ENCODE data around the gene CMIP.
A peak's percentile ranks its signal among the peaks of the same experiment; 100 is the strongest.

CMIP gene

DNA sequence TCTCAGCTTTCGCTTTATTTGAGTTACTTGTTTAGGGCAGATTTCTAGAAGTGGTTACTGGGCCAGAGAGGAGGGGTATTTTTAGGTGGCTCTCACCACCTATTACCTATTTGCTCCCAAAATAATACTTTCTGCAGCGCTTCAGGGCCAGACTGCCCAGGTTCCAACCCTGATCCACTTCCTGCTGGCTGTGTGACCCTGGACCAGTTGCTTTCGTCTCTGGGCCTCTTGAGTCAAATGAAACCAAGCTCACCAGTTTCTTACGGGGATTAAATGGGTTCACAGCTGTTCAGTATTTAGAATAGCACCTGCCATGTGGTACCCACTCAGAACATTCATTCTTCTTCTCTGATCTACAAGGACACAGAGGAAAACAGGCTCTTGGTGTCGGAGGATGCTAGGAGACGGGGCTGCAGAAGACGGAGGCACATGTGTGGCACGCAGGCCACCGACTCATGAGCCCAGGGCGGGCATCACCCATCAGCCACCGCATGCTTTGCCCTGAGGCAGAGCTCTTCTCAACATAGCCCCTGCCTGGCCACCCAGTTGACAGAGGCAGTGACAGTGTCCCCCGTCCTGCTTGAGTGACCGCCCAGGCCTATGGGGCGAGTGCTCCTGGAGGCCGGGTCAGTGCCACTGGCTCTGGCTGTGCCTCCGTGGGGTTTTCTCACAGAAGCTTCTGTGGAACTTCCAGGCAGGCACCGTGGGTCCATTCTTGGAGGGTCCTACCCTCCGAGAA lies 185.5 kb downstream of the CMIP start:
- no peak for DNase-seq

DNA sequence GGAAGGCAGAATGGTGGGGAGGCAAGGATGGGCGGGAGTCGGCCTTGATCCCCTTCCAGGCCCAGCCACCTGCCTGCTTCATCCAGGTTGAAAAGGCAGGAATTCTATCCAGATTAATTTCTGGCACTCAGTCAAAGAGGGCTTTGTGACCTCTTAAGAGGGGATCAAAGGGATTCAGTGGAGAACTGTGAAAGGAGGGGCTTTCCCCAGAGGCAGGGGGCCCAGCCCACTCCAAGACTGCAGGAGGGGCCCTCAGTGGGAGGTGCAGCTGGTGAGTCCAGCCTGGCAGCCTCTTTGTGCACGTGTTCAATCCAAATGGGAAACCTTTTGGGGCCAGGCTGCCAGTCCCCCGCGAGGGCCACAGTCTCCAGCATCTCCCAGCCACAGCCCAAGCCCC lies 186.0 kb downstream of the CMIP start:
- DNase-seq = no peak

DNA sequence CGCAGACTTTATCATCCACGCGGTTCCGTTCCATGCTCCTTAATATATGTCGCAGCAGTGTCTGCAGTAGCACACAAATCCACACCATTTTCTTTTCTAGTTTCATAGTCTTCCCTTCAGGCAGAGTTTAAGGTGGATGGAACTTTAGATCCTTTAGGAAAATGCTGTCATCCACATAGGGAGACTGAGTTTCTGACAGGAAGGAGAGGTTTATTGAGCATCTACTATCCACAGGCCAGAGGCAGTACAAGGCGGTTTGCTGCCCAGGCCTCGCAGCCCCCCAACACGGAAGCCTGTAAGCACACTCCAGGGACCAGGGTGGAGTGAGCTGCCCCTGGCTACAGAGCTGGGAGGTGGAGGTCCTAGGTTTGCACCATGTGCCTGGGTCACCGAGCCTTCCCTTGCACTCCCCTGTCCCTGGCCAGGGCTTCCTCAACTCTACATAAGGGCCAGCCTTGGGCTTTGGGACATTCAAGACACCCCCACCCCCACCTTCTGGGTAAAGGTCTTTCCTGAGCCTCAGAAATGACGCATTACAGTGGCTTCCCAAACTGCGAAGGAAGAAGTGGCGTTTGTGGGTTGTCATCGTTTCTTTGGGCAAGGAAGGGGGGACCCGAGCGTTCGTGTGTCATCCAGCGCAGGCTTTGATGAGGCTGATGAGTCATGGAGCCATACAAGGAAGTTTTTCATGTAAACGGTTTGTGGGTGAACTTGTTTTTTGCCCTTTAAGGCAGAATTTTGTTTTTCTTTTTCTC lies 188.0 kb downstream of the CMIP start:
- peak; percentile 75 to 85 for DNase-seq

DNA sequence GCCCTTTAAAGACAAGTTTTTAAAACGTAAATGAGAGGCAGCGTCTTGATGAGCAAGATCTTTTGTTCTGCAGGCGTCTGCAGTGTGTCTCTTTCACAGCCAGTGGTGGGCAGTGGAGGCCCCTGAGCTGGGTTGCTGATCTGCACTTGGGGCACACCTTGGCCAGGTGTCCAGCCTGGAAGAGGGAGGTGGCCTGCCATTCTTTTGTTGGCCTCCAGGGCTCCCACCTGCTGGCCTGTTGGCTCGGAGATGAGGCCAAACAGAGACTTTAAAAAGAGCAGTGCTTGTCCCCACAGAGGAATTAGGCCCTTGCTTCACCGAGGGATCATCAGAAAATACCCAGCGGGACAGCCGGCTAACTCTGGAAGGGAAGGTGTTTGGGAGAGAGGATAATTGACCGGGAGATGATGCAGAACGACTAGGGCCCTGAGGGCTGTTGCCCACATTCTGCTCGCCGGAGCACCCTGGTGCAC lies 188.6 kb downstream of the CMIP start:
- peak in 1 of 2 experiments; percentile 34 for DNase-seq

DNA sequence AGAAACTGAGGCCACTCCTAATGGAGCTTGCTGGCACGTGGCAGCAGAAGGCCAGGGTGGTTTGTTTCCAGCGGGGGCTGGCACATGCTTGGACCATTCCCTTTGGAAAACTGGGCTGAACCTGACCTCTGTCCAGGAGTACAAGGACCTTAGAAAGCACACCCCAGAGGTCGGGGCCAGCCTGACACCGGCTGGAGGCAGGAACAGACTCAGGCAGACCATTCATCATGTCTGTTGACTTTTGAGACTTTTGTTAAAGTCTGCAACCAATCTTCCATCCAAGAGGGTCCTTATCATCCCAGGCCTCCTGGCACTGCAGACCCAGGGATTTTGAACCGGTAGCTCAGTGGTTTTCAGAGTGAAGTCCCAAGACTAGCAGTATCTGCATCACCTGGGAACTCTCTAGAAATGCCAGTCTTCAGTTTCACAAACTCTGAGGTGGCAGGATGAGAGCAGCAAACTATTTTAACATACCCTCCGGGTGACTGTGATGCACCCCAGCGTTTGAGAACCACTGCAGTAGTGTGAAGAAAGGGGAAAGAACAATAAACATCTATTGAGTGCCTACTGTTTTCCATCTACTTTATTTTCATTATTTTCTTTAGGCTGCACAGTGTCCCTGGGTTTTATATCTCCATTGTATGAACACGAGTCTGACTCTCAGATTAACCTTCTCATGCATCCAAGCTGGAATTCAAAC lies 189.2 kb downstream of the CMIP start:
- DNase-seq = no peak

DNA sequence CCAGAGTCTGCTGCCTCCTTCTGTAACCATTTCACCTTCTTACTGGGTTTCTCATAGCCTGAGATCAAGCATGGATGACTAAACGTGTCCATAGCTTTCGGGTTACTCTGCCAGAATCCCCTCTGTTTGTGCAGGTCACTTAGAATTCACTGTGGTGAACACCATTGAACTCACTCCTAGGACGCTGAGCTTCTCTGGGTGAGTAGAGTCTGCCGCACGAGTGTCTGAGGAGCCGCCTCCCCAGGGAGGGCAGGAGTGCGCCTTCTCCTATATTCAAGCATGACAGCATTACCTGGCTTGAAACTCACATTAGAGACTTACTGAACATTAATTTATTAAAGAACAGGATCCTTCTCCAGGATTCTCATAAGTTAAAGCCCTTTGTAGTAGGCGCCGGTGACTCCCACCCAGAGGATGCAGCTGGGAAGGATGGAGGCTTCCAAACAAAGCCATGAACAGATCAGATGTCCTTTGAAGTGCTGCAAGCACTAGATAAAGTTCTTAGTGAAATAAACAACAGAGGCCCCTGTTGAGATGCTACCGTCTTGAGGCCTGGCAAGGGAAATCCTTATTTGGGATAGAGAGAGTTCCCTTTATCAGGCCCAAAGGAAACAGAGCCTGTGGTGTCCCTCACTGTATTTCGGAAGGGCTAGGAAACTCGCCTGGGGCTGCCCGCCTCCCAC lies 189.9 kb downstream of the CMIP start:
- no peak for DNase-seq

DNA sequence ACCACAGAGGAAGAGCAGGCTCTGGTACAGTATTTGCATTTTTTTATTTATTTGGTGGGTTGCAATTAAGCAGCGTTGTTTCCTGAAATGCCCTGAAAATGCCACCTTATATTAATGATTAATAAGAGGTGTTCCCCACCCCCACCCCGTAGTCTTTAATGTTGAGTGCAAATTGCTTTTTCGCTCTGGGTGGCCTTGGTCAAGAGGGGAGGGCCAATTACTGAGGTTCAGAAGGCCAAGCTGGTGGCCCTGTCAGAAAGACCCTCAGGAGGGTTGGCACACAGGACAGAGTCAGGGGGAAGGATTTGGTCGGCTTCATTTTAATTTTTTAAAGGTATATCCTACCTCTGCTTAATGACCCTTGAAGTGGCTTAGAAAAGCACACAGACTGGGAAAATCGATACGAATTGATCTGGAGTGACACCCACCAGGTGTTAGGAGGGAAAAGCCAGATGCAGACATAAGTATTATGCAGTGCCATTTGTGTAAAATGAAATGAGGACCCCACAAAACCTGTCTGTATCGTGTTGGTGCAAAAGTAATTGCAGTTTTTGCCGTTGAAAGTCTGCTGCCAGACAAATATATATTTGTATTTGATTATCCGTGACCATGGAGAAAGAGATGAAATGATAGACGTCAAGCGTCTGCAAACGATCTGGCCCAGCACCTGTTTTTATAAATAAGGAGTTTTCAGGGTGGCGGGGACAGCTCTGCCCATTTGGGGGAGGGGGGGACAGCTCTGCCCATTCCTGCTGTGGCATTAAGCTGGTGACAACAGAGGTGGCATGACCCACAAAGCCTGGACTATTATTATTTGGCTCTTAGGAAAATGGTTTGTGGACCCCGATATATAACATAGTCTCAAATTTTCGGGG lies 190.7 kb downstream of the CMIP start:
- no peak for DNase-seq

DNA sequence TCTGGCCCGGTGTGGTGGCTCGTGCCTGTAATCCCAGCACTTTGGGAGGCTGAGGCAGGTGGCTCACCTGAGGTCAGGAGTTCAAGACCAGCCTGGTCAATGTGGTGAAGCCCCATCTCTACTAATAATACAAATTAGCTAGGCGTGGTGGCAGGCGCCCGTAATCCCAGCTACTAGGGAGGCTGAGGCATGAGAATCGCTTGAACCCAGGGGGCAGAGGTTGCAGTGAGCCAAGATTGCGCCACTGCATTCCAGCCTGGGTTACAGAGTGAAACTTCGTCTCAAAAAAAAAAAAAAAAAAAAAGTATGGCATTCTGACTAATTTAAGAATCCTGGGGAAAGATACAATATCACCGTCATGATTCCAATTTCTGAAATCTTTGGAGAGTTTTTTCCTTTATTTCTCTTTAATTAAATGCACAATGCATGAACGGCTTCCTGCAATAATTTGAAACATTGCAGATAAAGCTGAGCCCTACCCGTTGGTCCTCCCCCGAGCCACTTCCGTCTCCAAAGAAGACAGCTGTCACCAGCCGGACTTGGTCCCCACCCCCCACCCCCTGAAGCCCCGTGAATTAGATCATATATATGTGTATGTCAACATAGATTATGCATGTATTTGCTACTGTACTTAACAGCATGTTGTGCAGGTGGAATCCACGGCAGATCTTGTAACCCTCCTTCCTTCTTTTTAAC lies 191.8 kb downstream of the CMIP start:
- DNase-seq = no peak

DNA sequence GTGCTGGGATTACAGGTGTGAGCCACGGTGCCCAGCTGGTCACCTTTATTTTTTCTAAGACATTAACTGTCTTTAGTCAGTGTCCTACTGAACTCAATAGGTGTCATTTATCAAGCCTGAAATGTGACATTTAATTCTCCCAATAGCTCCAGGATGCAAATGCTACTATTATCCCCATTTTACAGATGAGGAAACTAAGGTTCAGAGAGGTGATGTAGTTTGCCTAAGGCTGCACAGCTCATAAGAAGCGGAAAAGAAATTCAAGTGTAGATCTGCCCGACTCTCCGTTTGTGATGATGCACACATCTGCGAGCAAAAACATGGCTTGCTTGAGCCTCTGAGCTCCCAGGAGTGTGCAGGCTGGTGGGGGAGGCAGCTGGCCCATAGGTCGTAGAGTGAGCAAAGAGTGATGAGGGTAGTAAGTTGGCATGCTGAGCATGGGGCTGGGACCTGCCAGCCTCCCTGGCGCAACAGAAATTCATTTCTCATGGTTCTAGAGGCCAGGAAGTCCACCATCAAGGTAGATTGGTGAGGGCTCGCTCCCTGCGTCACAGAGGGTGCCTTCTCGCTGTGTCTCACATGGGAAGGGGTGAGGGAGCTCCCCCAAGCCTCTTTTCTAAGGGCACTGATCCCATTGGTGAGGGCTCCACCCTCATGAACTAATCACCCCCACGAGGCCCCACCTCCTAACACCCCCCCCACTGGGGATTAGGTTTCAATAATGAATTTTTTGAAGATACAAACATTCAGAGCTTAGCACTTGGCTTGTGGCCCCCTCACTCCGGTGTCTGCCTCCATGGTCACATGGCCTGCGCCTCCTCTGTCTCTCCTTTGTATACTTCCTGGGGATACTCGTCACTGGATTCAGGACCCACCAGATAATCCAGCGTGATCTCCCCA lies 193.0 kb downstream of the CMIP start:
- no peak for DNase-seq

DNA sequence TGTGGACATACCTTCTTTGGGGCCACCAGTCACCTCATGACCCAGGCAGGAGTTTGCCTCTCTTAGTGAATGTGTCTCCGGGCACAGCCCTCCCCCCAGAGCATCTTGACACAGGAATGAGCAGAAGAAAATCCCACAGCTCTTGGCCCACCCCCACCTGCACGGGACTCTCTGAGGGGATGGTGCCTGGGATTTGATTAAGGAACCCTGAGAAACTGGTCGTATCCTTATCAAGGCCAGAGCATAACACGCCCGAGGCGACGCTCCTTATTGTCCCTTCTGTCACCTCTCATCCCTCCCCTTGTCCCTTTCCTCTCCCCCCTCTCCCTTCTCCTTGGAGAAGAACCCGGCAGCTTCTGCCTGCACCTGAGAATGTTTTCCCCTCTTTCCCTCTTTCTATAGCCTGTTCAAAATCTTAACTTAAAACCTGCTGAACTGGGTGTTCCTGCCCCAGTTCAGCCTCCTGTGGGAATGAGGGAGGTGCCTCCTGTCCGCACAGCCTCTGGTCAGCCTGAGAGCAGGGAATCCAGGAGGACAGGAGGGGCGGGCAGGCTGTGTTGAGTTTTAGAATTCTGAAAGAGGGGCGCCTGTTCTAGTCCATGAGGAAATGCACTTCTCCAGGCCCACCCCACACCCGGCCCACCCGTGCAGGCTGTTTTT lies 193.8 kb downstream of the CMIP start:
- no peak for DNase-seq

DNA sequence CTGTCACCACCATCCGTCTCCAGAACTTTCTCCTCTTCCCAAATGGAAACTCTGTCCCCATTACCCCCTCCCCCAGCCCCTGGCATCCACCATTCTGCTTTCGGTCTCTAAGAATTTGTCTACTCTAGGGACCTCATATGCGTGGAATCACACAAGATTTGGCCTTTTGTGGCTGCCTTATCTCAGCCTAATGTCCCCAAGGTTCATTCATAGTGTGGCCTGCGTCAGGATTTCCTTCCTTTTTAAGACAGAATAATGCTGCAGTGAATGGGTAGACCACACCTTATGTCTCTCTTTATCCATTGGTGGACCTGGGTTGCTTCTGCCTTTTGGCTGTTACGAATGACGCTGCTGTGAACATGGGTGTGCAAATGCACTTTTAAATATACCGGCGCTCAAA lies 194.7 kb downstream of the CMIP start:
- no peak for DNase-seq

DNA sequence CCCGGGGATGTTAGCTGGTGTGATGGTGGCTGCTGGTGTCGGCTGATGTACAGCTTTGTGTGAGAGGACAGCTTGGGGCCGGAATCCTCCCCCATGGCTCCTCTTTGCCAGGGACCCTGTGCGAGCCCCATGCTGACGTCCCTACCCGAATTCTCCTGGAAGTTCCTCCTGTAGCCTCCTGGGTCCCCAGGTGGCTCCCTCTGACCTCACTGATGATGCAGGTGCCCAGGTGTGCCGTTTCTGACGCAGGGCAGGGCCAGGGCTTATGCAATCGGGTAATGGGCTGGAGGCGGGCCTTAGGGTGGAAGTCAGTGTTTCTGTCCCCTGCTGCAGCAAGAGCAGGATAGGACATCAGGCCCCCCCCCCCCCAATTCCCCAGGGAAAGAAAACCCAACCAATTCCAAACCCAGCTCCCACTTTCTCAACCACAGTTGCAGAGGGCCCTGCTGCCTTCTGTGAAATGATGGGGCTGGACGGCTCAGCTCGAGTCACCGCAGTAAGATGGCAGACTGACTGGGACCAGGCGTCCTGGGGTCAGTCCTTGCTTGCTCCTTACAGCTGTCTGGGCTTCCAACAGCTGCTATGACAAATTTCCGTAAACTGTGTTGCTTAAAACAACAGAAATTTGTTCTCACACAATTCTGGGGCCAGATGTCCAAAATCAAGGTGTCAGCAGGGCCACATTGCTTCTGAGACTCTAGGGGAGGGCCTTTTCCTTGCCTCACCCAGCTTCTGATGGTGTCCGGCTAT lies 195.5 kb downstream of the CMIP start:
- no peak for DNase-seq

DNA sequence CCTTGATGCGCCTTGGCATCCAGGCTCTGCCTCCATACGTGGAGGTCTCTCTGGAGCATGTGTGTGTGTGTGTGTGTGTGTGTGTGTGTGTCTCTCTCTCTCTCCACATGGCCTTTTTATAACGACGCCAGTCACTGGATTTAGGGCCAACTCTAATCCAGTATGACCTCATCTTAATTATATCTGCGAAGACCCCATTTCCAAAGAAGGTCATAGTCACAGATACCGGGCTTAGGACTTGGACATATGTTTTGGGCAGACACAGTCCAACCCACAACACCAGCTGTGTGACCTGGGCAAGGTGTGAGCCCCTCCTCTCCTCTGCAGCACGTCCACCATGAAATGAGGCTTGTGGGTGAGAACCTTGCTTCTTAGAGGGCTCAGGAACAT lies 196.1 kb downstream of the CMIP start:
- no peak for DNase-seq

DNA sequence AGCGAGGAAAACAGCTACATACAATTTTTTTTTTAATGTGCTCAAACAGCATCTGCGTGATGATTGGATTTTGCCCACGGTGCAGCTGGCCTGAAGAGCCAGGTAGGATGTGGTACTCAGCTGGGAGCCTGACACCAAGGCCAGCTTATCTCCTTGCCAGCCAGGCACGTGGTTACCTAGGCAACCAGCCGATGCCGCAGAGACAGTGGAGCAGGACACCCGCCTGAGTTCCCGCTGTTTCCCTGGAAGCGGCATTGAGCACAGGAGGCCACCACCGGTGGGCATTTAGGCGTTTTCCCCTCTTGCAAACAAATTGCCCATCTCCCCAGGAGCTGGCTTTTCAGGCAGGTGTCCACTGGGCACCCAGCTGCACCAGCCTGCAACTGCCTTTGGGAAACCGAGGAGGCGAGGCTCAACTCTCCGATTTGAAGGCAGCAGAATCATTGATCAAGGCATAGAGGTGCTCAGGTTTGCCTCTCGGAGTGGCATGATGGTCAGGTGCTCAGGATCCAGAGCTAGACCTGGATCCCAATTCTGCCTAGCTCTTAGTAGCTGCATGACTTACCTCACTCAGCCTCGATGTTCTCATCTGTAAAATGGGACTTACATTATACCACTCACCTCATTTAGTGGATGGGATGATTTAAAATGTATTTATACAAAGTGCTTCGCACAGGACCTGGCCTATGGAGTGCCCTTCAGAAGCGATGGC lies 196.9 kb downstream of the CMIP start:
- no peak for DNase-seq

DNA sequence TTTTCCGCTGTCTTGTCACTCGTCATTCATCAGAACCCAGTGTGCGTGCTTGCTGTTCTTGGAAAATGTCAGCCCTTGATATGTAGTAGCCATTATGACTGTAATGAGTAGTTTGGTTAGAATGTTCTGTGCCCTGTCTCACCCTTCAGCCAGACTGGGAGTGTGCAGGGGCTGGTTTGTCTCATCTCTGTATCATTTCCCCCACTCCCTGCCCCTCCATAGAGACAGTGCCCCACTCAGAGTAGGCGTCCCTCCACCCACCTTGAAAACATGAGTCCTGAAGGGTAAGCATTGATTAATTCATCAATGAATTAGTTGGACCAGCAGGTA lies 197.5 kb downstream of the CMIP start:
- no peak for DNase-seq

DNA sequence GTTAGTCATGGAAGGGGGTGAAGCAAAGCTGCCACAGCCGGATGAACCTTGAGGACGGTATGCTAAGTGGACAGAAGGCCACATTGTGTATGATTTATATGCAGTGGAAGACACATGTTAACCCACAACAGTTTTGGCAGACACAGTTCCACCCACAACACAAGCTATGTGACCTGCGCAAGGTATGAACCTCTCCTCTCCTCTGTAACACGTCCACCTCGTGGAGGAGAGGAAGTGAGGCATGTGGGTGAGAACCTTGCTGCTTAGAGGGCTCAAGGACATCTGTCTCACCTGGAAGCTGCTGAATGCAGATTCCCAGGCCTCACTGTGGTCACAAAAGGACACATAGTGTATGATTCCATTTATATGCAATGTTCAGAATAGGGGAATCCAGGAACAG lies 198.3 kb downstream of the CMIP start:
- DNase-seq = no peak

DNA sequence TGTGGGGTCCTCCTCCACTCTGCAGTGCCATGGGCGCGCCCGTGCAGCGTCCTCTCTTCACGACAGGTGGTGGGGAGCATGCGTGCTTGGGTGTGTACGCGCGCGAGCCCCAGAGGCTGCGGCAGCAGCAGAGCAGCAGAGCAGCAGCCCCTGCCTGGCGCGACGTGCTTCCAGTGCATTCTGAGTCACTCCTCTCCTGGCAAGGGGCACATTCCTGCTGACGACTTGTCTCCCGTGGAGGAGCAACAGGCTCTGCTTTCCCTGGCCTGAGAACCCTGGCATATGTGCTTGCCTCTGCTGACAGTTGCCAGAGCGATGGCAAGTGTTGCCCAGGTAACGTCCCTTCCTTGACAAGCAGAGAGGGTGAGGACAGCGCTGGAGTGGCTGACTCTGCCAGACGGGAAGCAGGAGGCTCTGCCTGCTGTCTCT lies 200.7 kb downstream of the CMIP start:
- no peak for DNase-seq

DNA sequence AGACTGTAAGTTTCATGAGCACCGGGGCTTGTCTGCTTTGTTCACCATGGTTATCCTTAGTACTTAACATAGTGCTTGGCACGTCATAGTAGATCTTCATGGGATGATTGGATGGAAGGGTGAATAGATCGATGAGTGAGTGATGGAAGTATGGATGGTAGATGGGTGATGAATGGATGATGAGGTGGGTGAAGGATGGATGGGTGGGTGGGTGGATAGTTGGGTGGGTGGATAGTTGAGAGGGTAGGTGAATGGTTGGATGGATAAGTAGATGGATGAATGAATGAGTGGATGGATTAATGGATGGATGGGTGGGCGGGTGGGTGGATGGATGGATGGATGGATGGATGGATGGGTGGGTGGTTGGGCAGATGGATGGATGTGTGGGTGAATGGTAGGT lies 201.3 kb downstream of the CMIP start:
- DNase-seq = no peak

DNA sequence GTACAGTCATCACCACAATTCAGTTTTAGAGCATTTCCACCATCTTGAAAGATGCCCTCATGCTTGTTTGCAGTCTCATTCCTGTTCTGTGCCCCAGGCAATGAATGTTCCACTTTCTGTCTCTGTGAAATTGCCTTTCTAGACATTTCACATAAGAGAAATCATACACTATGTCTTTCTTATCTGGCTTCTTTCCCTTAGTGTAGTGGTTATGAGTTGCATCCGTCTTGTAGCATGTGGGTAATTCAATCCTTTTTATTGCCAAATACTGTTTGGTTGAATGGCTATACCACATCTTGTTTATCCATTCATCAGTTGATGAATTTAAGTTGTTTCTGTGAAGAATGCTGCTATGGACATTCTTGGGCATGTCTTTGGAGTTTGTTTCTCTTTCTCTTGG lies 202.0 kb downstream of the CMIP start:
- DNase-seq = no peak
